ENCODE measurements around the gene BST1.

Gene BST1

GRCh38 chr4:15702941-15703403, at the start of gene BST1:
Gene BST1, plus strand, starts transcription at chr4:15703065. Its CDS starts 80 bp downstream, at chr4:15703145.
- no peak for DNase-seq (ENCODE audit: low spot score)

- peak; percentile 35 for DNase-seq (ENCODE audit: low spot score)
Measured at GRCh38 chr4:15653420-15653819, 49.4 kb upstream of the BST1 start.

DNA sequence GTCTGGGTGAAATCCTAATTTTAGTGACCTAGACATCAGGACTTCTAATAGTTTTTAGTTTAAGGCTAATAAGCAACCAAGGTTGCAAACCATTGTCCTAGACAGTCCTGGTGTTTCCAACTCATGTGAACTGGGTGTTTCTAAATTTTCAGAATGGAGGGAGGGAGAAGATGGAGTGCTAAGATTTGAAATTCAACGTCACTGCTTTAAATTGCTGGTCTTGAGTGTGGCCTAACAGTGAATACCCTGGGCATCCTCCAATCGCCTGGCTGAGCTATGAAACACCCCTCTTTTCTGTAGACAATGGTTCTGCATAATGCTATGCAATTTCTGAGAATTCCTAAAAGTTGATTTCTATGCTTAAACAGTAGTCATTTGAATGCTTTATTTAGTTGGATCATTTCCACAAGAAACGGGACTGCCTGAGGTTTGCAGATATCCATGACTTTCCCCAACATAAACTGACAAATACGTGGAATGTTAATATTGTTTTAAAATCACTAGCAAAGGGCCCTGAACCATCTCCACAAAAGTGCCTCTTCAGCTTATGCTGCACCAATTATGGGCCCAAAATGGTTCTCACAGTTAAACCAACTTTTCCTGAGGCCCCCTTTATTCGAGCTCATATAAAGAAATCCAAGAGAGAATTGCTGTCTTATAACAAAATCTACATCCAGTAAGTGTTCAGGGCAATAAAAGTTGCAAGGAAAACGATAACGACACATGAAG, 48.8 kb upstream of the BST1 start:
- peak; percentile 65 for DNase-seq (ENCODE audit: low spot score)

GRCh38 chr4:15654593-15655222, 48.2 kb upstream of the BST1 start:
- peak; percentile 27 for DNase-seq (ENCODE audit: low spot score)

GRCh38 chr4:15655223-15656037, 47.4 kb upstream of the BST1 start, which contains the start of gene FBXL5:
Gene FBXL5, minus strand, starts transcription at chr4:15655357. Its CDS starts 70 bp downstream, at chr4:15655287.
- peak; percentile 89 for DNase-seq (ENCODE audit: low spot score)

GRCh38 chr4:15656038-15656470, 46.8 kb upstream of the BST1 start:
- DNase-seq (ENCODE audit: low spot score) = no peak

GRCh38 chr4:15657366-15657765, 45.5 kb upstream of the BST1 start:
- DNase-seq (ENCODE audit: low spot score) = no peak

DNA sequence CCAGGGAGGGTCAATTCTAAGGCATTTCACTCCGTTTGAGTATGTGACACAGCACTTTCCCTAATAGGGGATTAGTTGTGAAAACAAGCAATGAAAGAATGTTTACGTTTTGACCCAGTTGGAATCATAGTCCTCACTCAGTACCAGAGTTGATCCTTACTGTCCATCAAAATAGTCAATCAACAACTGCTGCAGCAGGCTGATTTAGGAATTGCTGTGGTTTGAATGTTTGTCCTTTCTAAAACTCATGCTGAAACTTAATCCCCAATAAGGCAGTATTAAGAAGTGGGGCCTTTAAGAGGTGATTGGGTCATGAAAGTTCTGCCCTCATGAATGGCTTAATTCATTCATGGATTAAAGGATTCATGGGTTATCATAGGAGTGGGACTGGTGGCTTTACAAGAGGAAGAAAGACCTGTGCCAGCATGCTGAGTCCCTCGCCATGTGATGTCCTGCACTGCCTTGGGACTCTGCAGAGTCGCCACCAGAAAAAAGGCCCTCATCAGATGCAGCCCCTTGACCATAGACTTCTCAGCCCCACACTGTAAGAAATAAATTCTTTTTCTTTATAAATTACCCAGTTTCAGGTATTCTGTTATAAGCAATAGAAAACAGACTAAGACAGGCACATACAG, 44.6 kb upstream of the BST1 start:
- DNase-seq (ENCODE audit: low spot score) = no peak

DNA sequence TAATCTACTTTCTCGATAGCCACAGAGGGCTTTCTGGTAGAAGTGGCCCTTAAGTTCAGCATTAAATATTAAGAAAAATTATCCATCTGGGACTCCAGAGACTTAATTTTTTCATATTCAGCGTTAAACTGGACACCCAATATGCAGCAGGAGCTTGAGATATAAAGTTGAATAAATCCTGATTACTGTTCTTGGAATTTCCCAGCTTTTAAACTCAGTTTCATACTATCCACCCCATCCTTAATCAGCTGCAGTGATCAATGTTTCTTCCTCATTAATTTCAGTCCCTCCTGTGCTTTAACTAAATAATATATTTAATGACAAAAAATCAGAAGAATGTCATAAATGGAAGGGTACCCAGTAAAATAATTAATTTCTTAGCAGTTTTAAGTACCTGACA, 44.1 kb upstream of the BST1 start:
- DNase-seq (ENCODE audit: low spot score) = no peak

DNA sequence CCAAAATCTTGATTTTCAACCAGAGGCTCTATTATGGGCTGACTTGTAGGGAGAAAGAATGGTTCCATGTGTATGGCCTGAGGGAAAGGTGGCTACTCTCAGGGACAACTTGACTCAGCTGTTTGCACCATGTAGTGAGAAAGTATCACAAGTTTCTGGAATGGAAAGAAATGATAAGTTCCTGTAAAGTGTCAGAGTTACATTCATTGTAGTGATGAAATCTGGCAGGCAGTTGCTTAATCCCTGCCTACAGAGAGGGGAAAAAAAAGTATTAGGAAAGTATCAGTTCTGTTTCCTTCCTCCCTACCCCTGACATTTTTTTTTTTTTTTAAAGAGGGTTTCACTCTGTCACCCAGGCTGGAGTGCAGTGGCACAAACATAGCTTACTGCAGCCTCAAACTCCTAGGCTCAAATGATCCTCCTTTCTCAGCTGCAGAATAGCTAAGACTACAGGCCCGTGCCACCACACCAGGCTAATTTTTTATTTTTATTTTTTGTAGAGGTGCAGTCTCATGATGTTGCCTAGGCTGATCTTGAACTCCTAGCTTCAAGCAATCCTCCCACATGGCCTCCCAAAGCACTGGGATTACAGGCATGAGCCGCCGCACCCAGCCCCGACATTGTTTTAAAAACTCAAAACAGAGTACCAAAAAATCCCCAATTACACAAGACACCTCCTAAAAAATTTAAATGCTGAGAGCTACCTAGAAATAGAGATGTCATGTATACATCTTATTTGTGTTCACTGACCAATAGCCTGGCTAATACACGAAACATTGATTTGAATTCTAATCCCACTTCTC, 42.9 kb upstream of the BST1 start:
- DNase-seq (ENCODE audit: low spot score) = no peak

GRCh38 chr4:15665753-15666365, 37.0 kb upstream of the BST1 start:
- no peak for DNase-seq (ENCODE audit: low spot score)

- no peak for DNase-seq (ENCODE audit: low spot score)
Measured at GRCh38 chr4:15667006-15667405, 35.9 kb upstream of the BST1 start.

GRCh38 chr4:15668566-15669435, 34.1 kb upstream of the BST1 start:
- DNase-seq (ENCODE audit: low spot score) = no peak

DNA sequence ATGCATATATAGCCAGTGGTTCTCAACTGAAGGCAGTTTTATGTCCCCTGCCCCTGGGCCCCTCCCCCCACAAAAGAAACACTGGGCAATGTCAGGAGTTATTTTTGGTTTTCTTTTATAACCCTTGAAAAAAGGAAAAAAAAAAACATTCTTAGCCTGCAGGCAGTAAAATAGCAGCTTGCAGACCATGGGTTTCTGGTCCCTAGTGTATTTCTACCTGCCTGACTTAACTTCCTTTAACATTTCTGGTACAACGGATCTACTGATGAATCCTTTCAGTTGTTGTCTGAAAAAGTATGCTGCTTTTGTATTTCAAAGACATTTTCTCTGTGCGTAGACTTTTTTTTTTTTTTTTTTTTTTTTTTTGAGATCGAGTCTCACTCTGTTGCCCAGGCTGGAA, 32.3 kb upstream of the BST1 start:
- no peak for DNase-seq (ENCODE audit: low spot score)

DNA sequence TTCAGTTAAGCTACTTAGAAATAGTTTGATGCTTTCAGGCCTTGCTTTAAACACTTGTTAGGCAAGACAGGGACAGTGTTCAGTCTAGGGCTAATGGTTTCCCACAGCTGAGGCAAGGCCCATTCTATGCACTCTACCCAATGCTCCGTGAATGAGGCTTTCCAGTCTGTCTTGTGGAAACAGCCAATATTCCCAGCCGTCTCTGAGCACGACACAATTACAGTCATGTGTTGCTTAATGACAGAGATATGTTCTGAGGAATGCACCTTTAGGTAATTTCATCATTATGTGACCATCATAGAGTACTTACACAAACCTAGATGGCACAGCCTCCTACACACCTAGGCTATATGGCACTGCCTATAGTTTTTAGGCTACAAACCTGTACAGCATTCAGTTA, 30.8 kb upstream of the BST1 start:
- no peak for DNase-seq (ENCODE audit: low spot score)

GRCh38 chr4:15673337-15673736, 29.5 kb upstream of the BST1 start:
- DNase-seq (ENCODE audit: low spot score) = no peak

DNA sequence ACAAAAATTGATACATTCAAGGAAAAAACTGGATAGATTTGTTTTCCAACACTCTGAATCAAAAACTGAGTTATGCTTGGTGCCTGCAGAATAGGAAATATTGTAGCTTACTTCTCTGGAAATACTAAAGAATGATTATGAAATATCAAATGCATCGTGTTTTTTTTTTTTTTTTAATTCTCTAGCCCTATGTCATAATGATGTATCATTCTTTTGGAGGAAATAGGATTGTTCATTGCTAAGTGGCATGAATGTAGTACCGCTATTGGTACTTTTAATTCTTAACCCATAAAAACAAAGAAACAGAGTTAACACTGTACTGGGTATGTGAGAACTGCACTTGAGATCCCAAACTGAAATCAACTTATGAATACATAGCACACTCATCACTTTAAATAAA, 28.8 kb upstream of the BST1 start:
- DNase-seq (ENCODE audit: low spot score) = no peak

DNA sequence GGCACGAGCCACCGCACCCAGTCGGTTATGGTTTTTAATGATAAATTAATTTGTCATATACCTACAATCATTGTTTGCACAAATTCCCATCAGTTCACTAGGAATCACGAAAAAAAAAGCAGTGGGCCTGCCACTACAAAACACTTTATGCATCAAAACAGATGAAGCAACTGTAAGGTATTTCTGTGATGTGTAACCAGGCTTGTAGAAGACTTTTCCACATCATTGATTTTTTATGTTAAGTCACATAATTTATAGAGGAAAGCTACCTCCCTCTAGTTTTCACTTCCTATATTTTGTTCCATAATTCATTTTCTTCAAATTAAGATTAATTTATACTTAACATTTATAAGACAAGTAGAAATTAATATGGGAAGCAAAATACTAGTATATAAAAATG, 27.9 kb upstream of the BST1 start:
- DNase-seq (ENCODE audit: low spot score) = no peak

GRCh38 chr4:15675356-15675755, 27.5 kb upstream of the BST1 start:
- DNase-seq (ENCODE audit: low spot score) = no peak

- DNase-seq (ENCODE audit: low spot score) = no peak
Measured at GRCh38 chr4:15676039-15676438, 26.8 kb upstream of the BST1 start.

All from hematopoietic multipotent progenitor cell treated with erythropoietin and hydrocortisone succinate and interleukin-3 and kit ligand, for 15 days (in vitro differentiated cells).